ENCODE data around the gene ADAM12.
A peak's percentile ranks its signal among the peaks of the same experiment; 100 is the strongest.
"Not testable (repeated sequence)": the region's sequence is repeated elsewhere in the genome, so short reads cannot be mapped to it uniquely, and the experiment has no call there.

ADAM12 gene

DNA sequence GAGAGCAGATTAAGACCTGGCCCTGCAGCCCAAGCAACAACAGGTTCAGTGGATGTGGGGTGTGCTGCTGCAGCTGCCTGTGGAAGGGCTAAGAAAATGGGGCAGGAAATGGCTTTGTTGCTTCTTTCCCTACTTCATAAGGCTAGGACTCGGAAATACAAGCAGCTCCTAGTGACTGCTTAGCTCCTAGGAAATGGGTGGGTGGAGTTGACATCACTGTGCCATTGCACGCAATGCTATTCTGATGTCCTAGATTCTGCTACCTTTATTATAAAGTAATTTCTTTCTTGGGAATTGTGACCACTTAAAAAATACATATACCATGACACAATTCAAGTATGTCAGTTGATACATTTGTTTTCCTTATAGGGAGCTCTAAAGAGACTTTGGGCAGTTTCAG is 336.1 kb downstream of the ADAM12 start:
- DNase-seq (ENCODE audit: low spot score) = no peak

DNA sequence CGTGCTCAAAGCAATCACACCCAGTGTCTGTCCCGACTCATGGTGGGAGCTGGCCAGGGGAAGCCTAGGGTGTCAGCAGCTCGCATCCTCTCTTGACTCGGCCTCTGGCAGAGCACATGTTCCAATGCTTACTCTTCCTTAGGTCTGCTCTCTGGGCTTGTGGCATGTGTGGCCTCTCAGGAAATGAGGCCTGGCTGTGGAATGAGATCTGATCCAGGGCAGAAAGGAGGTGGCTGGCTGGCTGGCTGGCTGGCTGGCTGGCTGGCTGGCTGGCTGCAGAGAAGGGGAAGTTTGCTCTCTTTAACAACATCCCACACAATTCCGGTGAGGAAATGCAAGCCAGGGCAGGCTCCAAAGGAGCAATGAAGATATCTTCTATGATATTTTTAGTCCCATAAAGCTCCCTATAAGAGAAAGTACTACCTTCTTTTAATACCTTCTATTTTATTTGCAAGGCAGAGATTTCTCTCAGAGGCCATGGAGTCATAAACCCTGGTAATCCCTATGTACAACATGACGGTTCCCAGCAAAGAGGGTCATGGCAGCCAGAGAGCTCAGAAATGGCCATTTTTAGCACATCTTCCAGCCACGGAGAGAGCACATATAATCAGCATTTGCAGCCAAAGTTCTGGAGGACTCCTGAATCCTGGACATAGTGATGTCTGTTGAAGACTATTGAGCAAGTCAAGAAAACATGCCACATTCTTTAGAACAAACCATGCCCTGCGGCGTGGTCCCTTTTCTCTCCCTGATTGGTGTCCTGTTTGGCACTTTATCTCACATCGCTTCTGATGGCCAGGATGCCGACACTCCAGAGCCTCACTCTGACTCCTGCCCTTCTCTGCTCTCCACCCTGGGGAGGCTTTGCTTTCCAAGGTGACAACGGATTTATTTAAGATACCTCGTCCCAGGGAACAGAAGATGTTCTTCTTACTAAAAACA is 338.2 kb downstream of the ADAM12 start:
- no peak for DNase-seq (ENCODE audit: low spot score)

- not testable (repeated sequence) for DNase-seq (ENCODE audit: low spot score)
Observed at GRCh38 chr10:126047749-126048148, 340.5 kb downstream of the ADAM12 start.

DNA sequence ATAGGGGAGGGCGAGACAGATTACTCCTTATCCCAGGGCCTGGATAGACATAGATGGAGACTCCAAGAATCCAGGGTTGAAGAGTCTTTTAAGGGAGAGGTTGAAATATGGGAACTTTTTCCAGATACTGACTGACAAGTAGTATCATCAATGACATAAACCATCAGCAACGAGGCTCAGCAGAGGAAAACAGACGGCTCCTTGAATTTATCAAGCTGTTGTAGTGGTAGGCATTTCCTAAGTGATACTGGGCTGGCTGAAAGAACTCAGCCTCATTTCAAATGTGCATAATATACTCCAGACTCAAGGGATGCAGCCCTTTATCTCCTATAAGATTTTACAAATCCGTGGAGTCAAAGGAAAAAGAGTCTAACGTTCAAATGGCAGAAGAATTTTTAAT is 341.4 kb downstream of the ADAM12 start:
- no peak for DNase-seq (ENCODE audit: low spot score)

GRCh38 chr10:126045861-126046260 is 342.4 kb downstream of the ADAM12 start:
- DNase-seq (ENCODE audit: low spot score) = no peak

DNA sequence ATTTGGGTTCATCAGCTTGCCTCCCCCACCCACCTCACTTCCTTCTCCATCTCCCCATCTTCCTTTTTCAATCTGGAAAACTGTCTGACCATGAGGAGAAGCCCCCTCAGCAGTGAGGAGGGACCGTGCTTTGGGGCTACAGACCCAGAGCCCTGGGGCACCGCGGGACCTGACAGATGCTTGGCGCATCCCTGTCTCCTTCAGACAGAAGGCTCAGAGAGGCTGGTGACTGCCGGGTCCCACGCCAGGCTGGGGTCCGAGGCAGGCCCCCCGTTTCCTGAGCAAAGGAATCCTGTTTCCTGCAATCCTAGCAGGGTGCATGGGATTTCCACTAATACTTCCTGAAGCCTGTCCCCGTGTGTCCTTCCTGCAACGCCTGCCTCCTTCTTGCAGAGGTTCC is 344.9 kb downstream of the ADAM12 start:
- no peak for DNase-seq (ENCODE audit: low spot score)

GRCh38 chr10:126042906-126043305 is 345.4 kb downstream of the ADAM12 start:
- no peak for DNase-seq (ENCODE audit: low spot score)

- DNase-seq (ENCODE audit: low spot score) = no peak
Observed at GRCh38 chr10:126042354-126042753, 345.9 kb downstream of the ADAM12 start.

DNA sequence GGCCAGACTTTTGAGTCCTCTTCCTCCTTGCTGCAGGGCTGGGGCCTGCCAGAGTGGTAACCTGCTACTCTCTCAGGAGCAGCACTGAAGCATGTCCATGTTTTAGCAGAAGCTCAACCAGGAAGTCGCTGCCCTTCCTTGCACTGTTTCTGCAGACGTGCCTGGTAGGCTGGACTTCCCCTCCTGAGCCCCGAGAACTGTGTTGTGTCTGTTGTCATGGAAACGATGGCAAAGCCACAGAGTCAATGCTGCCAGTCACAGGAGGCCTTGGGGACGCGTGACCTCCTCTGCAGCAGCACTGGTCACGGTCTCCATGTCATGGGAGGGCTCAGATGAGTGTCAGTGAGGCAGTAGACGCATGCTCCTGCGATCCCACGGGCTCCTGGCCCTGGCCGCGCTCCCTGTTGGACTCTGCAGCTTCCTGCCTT is 346.5 kb downstream of the ADAM12 start:
- DNase-seq (ENCODE audit: low spot score) = peak; percentile 18

DNA sequence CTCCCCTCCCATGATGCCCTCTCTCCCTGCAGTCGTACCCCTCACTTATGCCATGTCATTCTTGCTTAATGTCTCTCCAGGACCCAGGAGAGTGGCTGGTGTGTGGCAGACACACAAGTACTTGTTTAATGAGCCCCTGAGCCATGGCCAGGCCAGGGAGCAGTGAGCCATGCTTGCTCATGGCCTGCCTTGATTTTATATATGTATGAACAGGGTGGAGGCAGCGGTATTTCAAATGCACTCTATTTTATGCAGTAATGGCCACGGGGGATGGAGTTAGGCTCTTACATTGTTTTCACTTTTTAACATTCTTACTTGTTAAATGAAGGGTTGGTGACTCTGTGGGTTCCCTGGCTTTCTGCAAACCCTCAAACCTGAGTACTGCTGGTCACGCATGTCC is 347.2 kb downstream of the ADAM12 start:
- DNase-seq (ENCODE audit: low spot score) = no peak

DNA sequence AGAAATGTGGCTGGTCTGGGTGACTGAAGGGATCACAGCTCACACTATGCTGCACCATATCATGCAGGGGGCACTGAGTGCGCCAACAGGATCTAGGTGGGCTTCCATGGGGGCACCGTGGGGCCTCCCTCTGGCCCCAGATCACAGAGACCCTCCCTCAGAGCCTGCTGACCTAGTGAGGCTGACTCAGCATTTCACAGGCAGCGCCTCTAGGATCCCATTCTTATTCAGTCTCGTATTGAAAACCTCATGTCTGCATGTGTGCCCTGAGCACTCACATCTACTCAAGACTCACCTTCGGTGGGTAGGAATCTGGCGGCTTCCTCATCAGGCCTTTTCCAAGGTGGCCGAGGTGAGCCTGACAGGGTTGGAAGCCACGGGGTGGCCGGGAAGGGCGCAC is 350.3 kb downstream of the ADAM12 start:
- DNase-seq (ENCODE audit: low spot score) = no peak

DNA sequence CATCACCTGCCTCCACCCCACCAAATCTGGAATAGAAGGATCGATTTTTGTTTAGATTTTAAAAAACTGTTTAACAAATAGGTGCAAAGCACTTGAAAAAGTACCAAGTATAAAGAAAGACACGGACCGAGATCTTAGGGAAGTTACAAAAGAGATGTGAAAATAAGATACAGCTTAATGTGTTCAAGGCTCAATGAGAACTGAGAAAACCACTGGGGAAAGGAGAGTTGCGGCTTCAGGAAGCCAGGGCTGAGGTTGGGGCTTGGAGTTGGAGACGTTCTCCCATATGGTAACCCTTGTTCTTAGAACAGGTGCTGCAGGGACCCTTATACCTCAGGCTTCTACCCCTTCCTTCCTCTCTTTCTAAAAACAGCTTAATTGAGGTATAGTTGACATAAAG is 351.8 kb downstream of the ADAM12 start:
- no peak for DNase-seq (ENCODE audit: low spot score)

DNA sequence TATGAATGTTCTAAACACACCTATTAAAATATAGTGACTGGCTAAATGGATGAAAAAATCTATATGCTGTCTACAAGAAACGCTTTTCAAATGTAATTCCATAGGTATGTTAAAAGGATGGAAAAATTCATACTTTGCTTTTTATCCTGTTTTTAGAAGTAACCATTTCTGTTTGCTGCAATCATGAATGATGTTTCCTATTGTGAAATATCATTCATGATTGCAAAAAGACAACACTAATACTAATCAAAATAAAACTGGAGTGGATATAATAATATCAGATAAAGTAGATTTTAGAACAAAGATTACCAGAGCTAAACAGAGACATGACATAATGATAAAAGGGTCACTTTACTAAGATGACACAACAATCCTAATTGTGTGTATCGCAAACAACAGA is 353.7 kb downstream of the ADAM12 start:
- DNase-seq (ENCODE audit: low spot score) = no peak

DNA sequence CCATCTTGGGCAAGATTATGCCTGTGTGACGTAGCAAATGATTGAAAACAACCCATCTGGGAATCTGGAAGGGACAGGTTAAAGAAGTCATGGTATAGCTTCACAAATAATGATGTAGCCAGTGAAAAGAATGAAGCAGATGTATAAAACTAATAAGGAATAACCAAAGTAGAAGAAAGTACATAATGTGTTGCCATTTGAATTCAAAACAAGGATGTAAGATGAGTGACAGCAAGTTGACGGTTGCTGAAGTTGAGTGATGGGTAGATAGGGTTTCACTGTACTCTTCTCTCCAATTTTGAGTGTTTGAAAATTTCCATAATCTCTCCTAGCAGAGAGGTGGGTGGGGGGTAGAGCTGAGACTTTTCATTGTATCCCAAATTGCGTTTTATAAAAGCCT is 358.3 kb downstream of the ADAM12 start:
- no peak for DNase-seq (ENCODE audit: low spot score)

- DNase-seq (ENCODE audit: low spot score) = no peak
Observed at GRCh38 chr10:126027692-126028091, 360.6 kb downstream of the ADAM12 start.

- no peak for DNase-seq (ENCODE audit: low spot score)
Observed at GRCh38 chr10:126022841-126023240, 365.4 kb downstream of the ADAM12 start.

- no peak for DNase-seq (ENCODE audit: low spot score)
Observed at GRCh38 chr10:126021833-126022500, 366.3 kb downstream of the ADAM12 start.

DNA sequence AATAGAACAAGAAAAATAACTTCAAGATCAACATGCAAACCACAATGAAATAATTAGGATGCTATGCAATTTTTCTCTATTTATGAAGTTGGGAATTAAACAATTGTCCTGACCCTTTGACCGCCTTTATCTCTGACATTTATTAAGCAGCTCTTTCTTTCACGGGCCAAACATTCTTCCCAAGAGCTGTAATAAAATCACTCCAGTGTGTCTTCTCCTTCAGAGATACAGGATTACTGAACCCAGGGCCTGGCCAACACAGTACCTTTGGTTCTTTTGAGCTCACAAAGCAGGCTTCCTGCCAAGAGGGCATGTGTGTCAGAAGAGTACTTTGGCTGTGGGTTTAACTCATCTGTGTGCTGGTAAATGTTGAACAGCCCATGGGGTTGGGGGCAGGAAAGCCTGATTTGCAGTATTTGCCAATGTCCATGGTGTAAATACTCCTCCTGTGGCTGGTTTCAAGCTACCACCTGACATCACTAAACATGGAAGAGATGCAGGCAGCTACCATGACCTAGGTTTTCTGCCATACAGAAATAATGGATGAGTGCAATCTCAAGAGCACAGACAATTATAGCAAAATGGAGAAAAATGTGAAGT is 370.2 kb downstream of the ADAM12 start:
- no peak for DNase-seq (ENCODE audit: low spot score)

- DNase-seq (ENCODE audit: low spot score) = no peak
Observed at GRCh38 chr10:126016882-126017281, 371.4 kb downstream of the ADAM12 start.

- DNase-seq (ENCODE audit: low spot score) = no peak
Observed at GRCh38 chr10:126016156-126016805, 372.0 kb downstream of the ADAM12 start.

DNA sequence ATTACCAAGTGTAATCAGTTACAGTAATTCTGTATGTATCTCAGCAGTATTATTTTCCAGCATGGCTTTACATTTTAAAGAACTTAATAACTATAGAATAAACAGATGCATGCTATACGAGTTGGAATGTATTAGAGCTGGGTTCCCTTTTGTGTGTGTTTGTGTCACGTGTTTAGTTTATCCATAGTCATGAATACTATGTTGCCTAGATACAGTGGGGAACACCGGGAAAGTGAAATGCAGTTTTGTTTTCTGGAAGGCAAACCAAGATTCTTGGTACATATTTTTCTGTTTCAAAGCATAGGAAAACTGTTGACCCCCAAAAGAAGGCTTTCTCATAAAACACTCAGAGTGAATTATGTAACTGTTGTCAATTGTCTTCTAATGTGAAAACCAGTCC is 372.9 kb downstream of the ADAM12 start:
- no peak for DNase-seq (ENCODE audit: low spot score)

GRCh38 chr10:126014309-126014708 is 374.0 kb downstream of the ADAM12 start:
- no peak for DNase-seq (ENCODE audit: low spot score)
